CD1c-positive myeloid dendritic cell (primary cell): ENCODE results near the gene SPANXC.
"Not testable (repeated sequence)": the region's sequence is repeated elsewhere in the genome, so short reads cannot be mapped to it uniquely, and the experiment has no call there.

Experiments used
- DNase-seq: peaks from one replicate; pipeline ENCODE4 v3.0.0-alpha.2; 2016; ENCODE audit errors: extremely low spot score

SPANXC gene

GRCh38 chrX:141242417-141242816 is at the start of gene SPANXC:
TSS of gene SPANXC (minus strand) at chrX:141242517. CDS start at chrX:141242457, 60 bp downstream.
- DNase-seq = not testable (repeated sequence)

GRCh38 chrX:141279476-141279875 is 37.2 kb upstream of the SPANXC start:
- no peak for DNase-seq

- DNase-seq = no peak
Measured at GRCh38 chrX:141278306-141278705, 36.0 kb upstream of the SPANXC start.

GRCh38 chrX:141258080-141258479 is 15.8 kb upstream of the SPANXC start:
- DNase-seq = no peak

- DNase-seq = no peak
Measured at GRCh38 chrX:141221611-141222010, 20.7 kb downstream of the SPANXC start.

- no peak for DNase-seq
Measured at GRCh38 chrX:141220342-141221008, 21.8 kb downstream of the SPANXC start.

GRCh38 chrX:141214196-141214595 is 28.1 kb downstream of the SPANXC start:
- no peak for DNase-seq

GRCh38 chrX:141201962-141202361 is 40.4 kb downstream of the SPANXC start:
- no peak for DNase-seq
